GM10248 (cell line): ENCODE results near the gene NOP10.

Experiments
- CTCF ChIA-PET: fragments of 300-600 bp; sonication (Branson Sonifier 250); formaldehyde crosslinking; extraction: SDS; loops from one replicate; lab custom pipeline; 2021; ENCODE audit warnings: antibody characterized with exemption; lab: Yijun Ruan, JAX
- POLR2A ChIA-PET: fragments of 350-650 bp; sonication (Branson Sonifier 250); formaldehyde crosslinking; extraction: SDS; loops from one replicate; lab custom pipeline; 2020; ENCODE audit warnings: antibody characterized with exemption; lab: Yijun Ruan, JAX
- DNase-seq: peaks from one replicate; pipeline ENCODE4 v3.0.0; 2012; ENCODE audit errors: extremely low spot score
- CTCF ChIP-seq: IDR thresholded peaks from 2 replicates; pipeline ENCODE4 v1.5.1; 2012; ENCODE audit warnings: mild to moderate bottlenecking, low read depth; ENCODE audit errors: extremely low read depth, missing control alignments, control extremely low read depth

Gene NOP10

DNA sequence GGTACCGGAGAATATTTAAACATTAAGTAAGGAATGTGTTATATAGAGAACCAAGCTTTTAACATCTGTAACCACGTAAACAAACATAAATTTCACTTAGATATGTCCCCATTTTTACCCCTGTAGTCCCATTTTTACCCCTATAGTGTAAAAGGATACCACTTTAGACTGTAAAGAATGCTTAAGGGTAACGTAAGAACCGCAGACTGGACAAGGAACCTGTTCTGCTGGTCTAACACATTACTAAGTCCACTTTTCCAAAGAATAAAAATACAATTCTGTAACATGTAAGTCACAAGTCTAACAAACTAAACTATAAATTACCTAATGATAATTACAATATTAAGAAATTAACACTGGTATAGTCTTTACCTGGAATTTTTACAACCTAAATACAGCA lies 8.3 kb downstream of the NOP10 start:
- TF ChIP-seq CTCF: no peak
- ChIA-PET POLR2A (interaction anchor here (0.7 to 1.0 kb wide), 3 partner anchors 8 to 31 kb away, joined by 3 to 5 read pairs (median 4); partner anchors contain the start of genes NOP10 and NUTM1), CTCF (interaction anchor here (1.0 to 2.6 kb wide), 5 partner anchors 9 to 93 kb away, joined by 3 to 12 read pairs (median 5); partner anchors contain the start of genes LPCAT4, NOP10 and NUTM1)
- DNase-seq: no peak

DNA sequence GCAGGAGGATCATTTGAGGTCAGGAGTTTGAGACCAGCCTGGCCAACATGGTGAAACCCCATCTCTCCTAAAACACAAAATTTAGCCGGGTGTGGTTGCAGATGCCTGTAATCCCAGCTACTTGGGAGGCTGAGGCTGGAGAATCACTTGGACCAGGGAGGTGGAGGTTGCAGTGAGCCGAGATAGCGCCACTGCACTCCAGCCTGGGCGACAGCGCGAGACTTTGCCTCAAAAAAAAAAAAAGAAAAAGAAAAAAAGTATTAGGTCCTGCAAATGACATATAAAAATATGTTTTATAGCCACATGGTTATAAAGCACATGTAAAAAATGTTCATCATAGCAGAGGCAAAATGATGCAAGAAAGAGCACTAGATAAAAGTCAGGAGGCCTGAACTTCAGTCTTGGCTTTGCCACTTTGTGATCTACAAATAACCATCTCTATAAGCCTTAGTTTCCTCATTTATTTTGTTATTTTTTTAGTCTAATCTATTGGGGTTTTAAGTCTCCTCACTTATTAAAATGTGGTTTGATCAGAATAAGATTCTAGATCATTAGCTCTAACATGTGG lies 10.3 kb downstream of the NOP10 start:
- no peak for DNase-seq
- ChIA-PET CTCF (interaction anchor here (0.8 to 2.6 kb wide), 4 partner anchors 11 to 35 kb away, joined by 3 to 12 read pairs (median 6); partner anchors contain the start of genes LPCAT4, NOP10 and NUTM1), POLR2A (interaction anchor here (0.7 to 1.1 kb wide), 3 partner anchors 8 to 195 kb away, joined by 3 to 5 read pairs (median 4); no protein-coding TSS in a partner anchor)
- TF ChIP-seq CTCF: no peak

DNA sequence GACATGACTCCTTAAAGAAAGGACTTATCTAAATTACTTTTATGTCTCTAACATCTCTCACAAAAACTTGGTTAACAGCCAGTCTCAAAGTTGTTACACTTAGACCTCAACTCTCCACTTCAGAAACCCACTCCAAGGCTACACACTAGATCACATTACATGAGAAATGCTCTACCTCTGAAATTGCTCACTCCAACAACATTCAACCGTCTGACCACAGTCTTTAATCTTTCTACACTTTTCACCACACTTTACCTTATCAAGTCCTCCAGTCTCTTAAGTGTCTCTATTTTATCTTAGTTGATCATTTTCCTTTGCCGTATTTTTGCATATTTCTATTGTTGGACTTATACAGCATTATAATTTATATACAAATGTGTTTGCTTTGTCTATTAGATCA lies 11.1 kb downstream of the NOP10 start:
- CTCF ChIA-PET: interaction anchor here (2.6 to 3.8 kb wide), 2 partner anchors 11 to 12 kb away, joined by 12 to 29 read pairs; partner anchors contain the start of genes NOP10 and NUTM1
- POLR2A ChIA-PET: no interaction called here
- no peak for TF ChIP-seq CTCF
- DNase-seq: no peak

GRCh38 chr15:34330279-34330678 lies 12.7 kb downstream of the NOP10 start:
- ChIA-PET CTCF (interaction anchor here (1.1 to 3.8 kb wide), 7 partner anchors 8 to 120 kb away, joined by 3 to 30 read pairs (median 5); partner anchors contain the start of genes KATNBL1, LPCAT4, NOP10 and NUTM1), POLR2A (no interaction called here)
- no peak for TF ChIP-seq CTCF
- DNase-seq: no peak

DNA sequence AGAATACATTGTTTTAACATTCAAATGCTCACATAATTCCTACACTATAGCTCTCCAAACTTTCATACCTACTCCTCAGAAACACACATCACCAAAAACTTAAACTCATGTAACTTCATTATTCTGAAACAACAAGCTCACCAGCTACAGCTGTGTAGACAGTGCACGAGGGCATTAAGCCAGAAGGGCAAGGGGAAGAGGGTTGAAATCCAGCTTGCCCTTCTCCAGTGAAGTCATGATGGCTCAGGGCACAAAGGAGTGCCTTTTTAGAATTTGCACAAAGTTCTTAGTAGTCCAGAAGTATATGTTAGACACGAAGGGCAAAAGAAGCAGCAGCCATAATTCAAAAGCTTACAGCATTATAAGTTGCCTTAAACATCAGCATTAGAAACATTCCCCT lies 13.9 kb downstream of the NOP10 start:
- no peak for DNase-seq
- TF ChIP-seq CTCF: no peak
- CTCF ChIA-PET: interaction anchor here (0.9 to 3.8 kb wide), 12 partner anchors 9 to 119 kb away, joined by 3 to 30 read pairs (median 5); partner anchors contain the start of genes KATNBL1, LPCAT4, NOP10 and NUTM1
- POLR2A ChIA-PET: interaction anchor here (1.0 to 1.9 kb wide), 2 partner anchors 8 to 10 kb away, joined by 9 read pairs; partner anchors contain the start of gene SLC12A6

- ChIA-PET CTCF (interaction anchor here (1.1 to 3.8 kb wide), 7 partner anchors 9 to 118 kb away, joined by 3 to 30 read pairs (median 6); partner anchors contain the start of genes KATNBL1, LPCAT4, NOP10 and NUTM1), POLR2A (interaction anchor here (0.7 to 1.9 kb wide), 3 partner anchors 9 to 39 kb away, joined by 5 to 9 read pairs (median 5); partner anchors contain the start of genes LPCAT4 and SLC12A6)
These were observed 15.0 kb downstream of the NOP10 start for GRCh38 chr15:34327906-34328305.

More at GRCh38 chr15:34327906-34328305, 15.0 kb downstream of the NOP10 start:
- TF ChIP-seq CTCF: no peak
- no peak for DNase-seq
